SHP77 treated with DMSO at 0.1 percent for 48 hours (cell line): ENCODE results near the gene PSKH1.

Experiments used
- DNase-seq: peaks from one replicate; lab custom pipeline; 2025; lab: John Stamatoyannopoulos, UW

Gene PSKH1

DNA sequence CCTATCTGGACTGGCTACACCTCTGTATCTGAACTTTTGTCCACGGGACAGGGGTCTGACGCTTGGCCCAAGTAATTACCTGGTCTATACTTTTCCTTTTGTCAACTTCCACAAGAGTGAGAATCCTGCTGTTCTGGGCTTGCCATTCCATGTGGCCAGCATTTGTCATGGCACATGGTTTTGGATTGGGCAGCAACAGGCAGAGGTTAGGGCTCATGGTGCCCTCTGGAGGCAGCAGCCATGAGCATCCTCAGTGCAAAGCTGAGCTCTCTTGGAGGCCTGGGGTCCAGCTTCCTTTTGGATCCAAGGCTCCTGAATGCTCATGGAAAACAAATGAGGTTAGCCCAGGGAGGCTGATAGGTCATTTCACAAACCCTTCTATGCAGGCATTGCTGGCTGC is 27.7 kb upstream of the PSKH1 start:
- DNase-seq = no peak

DNA sequence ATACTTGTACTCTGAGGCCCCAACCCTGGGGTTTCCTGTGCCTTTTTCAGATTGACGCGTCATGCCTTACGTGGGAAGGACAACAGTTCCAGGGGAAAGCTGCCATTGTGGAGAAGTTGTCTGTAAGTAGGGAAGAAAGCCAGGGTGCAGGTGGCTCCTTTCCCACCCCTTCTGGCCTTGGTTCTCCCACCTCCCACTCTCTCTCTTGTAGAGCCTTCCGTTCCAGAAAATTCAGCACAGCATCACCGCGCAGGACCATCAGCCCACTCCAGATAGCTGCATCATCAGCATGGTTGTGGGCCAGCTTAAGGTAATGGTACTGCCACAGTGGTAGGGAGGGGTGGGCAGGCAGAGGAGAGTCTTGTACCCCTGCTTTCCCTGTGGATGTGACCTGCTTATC is 24.8 kb upstream of the PSKH1 start:
- DNase-seq = no peak

- DNase-seq = no peak
Observed at GRCh38 chr16:67869653-67870052, 23.4 kb upstream of the PSKH1 start.

DNA sequence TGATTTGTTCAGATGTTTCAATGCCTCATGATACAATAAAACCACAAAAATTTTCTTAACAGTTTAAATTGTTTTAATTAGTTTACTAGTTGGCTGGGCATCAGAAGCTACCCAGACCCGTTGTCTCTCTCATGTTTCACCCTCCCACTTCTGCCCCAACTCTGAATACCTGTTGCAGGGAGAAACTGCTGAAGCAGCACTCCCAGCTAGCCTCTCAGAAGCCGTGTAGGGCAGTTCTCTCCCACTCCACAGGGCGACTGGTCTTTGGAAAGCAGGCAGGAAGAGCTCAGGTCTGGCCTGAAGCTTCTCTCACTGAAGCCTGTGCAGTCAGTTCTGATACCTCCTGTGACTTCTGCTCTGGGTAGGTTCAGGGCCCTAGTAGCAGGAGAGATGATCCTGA is 21.8 kb upstream of the PSKH1 start:
- DNase-seq = no peak

- no peak for DNase-seq
Observed at GRCh38 chr16:67872131-67872630, 20.9 kb upstream of the PSKH1 start.

DNA sequence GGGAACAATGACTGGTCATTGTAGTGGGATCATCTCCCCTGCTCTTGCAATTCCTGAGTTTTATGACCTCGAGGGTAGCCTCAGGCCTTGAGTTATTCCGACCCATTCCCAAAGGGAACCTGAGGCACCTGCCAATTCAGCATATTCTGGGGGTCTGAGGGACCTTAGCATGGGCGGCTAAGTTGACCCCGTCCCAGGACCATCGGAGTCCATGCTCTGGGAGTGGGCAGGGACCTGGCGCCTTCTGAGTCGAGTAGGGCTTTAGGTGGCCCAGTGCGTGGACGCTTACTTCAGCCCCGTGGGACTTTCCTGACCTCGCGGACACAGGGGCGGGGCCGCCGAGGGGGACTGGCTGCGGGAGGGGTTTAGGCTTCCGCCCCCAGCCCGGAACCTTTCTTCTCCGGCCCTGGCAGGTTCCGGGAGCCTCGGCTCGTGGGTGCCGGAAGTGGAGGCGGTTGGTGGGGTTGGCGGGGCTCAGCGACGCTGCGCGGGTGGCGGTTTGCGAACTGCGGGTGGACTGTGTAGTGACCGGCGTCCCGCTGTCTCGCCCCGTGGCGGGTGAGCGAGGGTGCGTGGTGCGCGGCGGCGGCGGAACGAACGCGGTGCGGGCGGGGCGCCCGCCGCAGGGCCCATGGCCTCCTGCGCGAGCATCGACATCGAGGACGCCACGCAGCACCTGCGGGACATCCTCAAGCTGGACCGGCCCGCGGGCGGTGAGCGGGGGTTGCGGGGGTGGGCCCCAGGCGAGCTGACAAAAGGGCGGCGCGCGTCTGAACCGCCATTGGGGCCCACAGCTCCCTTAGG is 20.2 kb upstream of the PSKH1 start, which contains the start of gene EDC4:
TSS of gene EDC4 (plus strand) at position 422 of the 804 bp plus-strand sequence. CDS start at position 632, 210 bp downstream.
- peak; percentile 19 for DNase-seq

- DNase-seq = no peak
Observed at GRCh38 chr16:67873435-67874370, 19.4 kb upstream of the PSKH1 start.

- DNase-seq = no peak
Observed at GRCh38 chr16:67874372-67874771, 18.7 kb upstream of the PSKH1 start.

- no peak for DNase-seq
Observed at GRCh38 chr16:67877064-67877463, 16.0 kb upstream of the PSKH1 start.

DNA sequence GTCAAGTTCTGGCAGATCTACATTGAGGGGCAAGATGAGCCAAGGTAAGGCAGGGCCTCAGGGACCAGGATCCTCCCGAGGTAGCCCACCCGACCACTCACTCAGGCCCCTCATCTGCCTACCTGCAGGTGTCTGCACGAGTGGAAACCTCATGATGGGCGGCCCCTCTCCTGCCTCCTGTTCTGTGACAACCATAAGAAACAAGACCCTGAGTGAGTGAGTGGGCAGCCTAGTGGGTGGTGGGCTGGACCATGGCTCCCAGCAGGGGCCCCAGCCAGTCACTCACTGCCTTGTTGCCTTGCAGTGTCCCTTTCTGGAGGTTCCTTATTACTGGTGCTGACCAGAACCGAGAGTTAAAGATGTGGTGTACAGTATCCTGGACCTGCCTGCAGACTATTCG is 14.8 kb upstream of the PSKH1 start:
- no peak for DNase-seq

DNA sequence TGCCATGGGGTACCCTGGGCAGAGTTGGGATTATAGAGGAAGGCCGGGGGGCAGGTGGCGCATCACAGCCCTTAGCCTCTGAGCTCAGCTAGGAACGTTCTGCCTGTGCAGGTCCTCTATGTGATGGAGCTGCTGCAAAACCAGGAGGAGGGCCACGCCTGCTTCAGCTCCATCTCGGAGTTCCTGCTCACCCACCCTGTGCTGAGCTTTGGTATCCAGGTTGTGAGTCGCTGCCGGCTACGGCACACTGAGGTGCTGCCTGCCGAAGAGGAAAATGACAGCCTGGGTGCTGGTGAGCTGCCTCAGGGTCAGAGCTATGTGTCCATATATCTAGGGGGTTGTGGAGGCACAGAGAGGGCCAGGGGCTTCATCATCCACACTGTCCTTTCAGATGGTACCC is 14.2 kb upstream of the PSKH1 start:
- DNase-seq = no peak

DNA sequence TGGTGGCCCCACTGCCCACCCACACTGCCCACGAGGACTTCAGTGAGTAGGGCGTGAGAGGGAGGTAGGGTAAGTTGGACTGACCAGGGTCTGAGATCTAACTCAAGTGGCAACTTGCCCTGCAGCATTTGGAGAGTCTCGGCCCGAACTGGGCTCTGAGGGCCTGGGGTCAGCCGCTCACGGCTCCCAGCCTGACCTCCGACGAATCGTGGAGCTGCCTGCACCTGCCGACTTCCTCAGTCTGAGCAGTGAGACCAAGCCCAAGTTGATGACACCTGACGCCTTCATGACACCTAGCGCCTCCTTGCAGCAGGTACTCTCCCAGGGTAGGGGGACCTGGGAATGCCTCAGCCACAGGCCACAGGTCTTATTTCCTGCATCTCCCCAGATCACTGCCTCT is 13.6 kb upstream of the PSKH1 start:
- no peak for DNase-seq

DNA sequence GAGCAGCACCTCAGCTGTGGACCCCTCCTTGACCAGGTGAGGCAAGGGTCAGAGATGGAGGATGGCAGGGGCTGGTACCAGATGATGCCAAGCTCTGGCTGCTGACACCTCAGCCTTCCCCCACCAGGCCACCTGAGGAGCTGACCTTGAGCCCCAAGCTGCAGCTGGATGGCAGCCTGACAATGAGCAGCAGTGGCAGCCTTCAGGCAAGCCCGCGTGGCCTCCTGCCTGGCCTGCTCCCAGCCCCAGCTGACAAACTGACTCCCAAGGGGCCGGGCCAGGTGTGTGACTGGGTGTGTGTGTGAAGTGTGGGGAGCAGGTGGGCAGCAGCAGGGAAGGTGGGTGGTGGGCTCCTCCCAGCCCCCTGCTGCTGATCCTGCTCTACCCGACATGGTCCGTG is 13.1 kb upstream of the PSKH1 start:
- no peak for DNase-seq

DNA sequence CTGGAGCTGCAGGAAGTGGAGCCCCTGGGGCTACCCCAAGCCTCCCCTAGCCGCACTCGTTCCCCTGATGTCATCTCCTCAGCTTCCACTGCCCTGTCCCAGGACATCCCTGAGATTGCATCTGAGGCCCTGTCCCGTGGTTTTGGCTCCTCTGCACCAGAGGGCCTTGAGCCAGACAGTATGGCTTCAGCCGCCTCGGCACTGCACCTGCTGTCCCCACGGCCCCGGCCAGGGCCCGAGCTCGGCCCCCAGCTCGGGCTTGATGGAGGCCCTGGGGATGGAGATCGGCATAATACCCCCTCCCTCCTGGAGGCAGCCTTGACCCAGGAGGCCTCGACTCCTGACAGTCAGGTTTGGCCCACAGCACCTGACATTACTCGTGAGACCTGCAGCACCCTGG is 12.5 kb upstream of the PSKH1 start:
- DNase-seq = no peak

DNA sequence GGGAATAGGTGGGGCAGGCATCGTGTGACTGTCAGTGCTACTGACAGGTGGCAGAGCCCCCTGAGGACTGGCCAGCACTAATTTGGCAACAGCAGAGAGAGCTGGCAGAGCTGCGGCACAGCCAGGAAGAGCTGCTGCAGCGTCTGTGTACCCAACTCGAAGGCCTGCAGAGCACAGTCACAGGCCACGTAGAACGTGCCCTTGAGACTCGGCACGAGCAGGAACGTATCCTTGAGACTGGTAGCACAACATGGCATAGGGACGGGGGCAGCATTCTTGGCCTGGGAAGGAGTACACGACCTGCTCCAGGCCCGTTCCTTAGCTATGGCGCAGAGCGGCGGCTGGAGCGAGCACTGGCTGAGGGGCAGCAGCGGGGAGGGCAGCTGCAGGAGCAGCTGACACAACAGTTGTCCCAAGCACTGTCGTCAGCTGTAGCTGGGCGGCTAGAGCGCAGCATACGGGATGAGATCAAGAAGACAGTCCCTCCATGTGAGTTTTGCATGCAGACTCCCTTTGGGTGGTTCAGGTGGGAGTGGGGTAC is 11.4 kb upstream of the PSKH1 start:
- DNase-seq = peak; percentile 73

GRCh38 chr16:67882374-67883145 is 10.5 kb upstream of the PSKH1 start:
- peak; percentile 81 for DNase-seq

DNA sequence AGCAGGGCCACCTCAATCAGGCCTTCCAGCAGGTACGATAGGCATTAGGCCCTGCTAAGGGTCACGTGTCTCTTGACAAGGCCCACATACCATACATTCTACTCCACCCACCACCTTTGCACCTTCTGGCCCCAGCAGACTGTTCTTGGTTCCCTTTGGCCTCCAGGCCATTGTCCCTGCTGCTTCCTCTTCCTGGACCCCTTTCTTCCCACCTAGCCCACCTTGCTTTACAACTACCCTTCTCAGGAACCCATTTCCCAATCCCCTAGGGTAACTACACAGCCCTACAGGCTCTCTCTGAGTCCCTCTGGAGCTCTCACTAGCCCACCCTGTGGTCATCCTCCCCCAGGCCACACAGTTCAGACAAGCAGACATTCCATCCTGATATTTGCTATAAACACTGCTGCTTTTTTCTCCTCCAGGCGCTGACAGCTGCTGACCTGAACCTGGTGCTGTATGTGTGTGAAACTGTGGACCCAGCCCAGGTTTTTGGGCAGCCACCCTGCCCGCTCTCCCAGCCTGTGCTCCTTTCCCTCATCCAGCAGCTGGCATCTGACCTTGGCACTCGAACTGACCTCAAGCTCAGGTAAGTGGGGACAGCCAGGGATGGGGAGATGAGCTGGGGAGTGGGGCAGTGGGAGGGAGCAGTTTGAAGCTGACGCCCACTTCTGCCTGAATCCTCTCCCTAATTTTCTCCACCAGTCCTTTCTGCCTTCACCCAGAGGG is 9.7 kb upstream of the PSKH1 start:
- DNase-seq = no peak

DNA sequence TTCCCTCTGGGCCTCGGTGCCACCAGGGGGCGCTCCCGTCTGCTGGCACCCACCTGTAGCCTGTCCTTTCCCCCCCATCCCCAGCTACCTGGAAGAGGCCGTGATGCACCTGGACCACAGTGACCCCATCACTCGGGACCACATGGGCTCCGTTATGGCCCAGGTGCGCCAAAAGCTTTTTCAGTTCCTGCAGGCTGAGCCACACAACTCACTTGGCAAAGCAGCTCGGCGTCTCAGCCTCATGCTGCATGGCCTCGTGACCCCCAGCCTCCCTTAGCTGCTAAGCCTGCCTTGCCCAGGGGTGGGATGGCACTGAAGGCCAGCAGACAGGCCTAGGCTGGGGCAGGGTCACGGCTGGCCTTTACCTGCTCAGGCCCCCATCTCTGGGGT is 9.2 kb upstream of the PSKH1 start:
- DNase-seq = no peak

- DNase-seq = peak; percentile 28
Observed at GRCh38 chr16:67884684-67885083, 8.4 kb upstream of the PSKH1 start, which contains the start of gene NRN1L. Gene NRN1L (plus strand): TSS chr16:67884885. CDS start chr16:67884904, 19 bp downstream.

- no peak for DNase-seq
Observed at GRCh38 chr16:67885545-67885944, 7.5 kb upstream of the PSKH1 start.

GRCh38 chr16:67885976-67886375 is 7.1 kb upstream of the PSKH1 start:
- DNase-seq = no peak
